ENCODE results near the gene TCEANC2. TPM values are rescaled to one million over a fixed set of nuclear protein-coding genes. Genes with fewer than 3 reads are reported as not detected.

Gene TCEANC2
- total RNA-seq, 1 experiment from 2014 or later: 5.3 TPM

- Histone ChIP-seq H3K9ac (ENCODE audit: extremely low read depth, insufficient read length, low read length) (no peak overlapping the region), H3K4me1 (ENCODE audit: insufficient read depth, low read length) (no peaks in the 10 kb centered on the region; the same call in 1 of the 2 replicates), H3K14ac (ENCODE audit: insufficient read depth, low read length) (no peak overlapping the region), H3K79me1 (ENCODE audit: insufficient read depth, low read depth, low read length, poor library complexity, severe bottlenecking) (no peaks in the 10 kb centered on the region), H3K23me2 (ENCODE audit: insufficient read length, low read depth, low read length, poor library complexity, severe bottlenecking) (no peaks in the 10 kb centered on the region), H3K18ac (ENCODE audit: insufficient read length, low read depth, low read length) (no peak overlapping the region), H3K9me3 (ENCODE audit: control insufficient read depth, low read depth, low read length) (no peaks in the 10 kb centered on the region), H4K5ac (ENCODE audit: insufficient read length, low read depth, low read length) (no peak overlapping the region), H3K56ac (ENCODE audit: insufficient read length, low read depth, low read length) (no peak overlapping the region), H2BK5ac (ENCODE audit: insufficient read length, low read length) (no peak overlapping the region), H4K91ac (ENCODE audit: insufficient read length, low read depth, low read length) (no peak overlapping the region), H3K23ac (ENCODE audit: insufficient read length, low read depth, low read length) (no peak overlapping the region), H2BK20ac (ENCODE audit: low read depth, low read length, poor library complexity, severe bottlenecking) (no peak overlapping the region), H2BK15ac (ENCODE audit: low read depth, low read length) (no peak overlapping the region), H2AK5ac (ENCODE audit: insufficient read length, low read length) (no peak overlapping the region), H2BK120ac (ENCODE audit: low read depth, low read length, poor library complexity, severe bottlenecking) (no peak overlapping the region), H2AFZ (ENCODE audit: low read length) (no peak overlapping the region), H4K20me1 (ENCODE audit: control insufficient read depth, insufficient read depth, insufficient read length) (no peaks in the 10 kb centered on the region), H3K27ac (ENCODE audit: insufficient read length, low read depth, low read length) (no peak overlapping the region), H3K79me2 (ENCODE audit: insufficient read depth, low read length) (no peaks in the 10 kb centered on the region), H3T11ph (ENCODE audit: low read length) (no peak overlapping the region), H4K8ac (replicated peaks; ENCODE audit: insufficient read length, low read depth, low read length) (no peak overlapping the region), H2BK12ac (ENCODE audit: insufficient read length, low read depth, low read length) (no peak overlapping the region), H3K4me2 (ENCODE audit: insufficient read depth, insufficient read length, low read length) (no peak overlapping the region), H3K4ac (ENCODE audit: low read depth, low read length) (no peak overlapping the region), H3K27me3 (ENCODE audit: insufficient read depth, low read length) (no peaks in the 10 kb centered on the region)
- Mint-ChIP-seq H3K36me3 (ENCODE audit: insufficient read depth in 1 of 3, low read depth in 3 of 3) (no peaks in the 10 kb centered on the region), H3K27me3 (ENCODE audit: low read depth) (no peaks in the 10 kb centered on the region), H3K27ac (no peak overlapping the region), H3K9me3 (no peaks in the 10 kb centered on the region), H3K4me3 (no peak overlapping the region), H3K4me1 (peaks cover 5 to 8% of the 10 kb centered on the region in 2 experiments)
- TF ChIP-seq CTCF (conservative IDR thresholded peaks at IDR 0.05): no peak
- no peak for DNase-seq
- WGBS (ENCODE audit: extremely low coverage, insufficient read length, low lambda C conversion rate): no CpG with 5 or more reads among the region's 5 CpGs
Measured at GRCh38 chr1:54088385-54088784, 35.0 kb downstream of the TCEANC2 start.
